Endothelial cell of umbilical vein (primary cell): ENCODE results near the gene PLG.
"Not testable (repeated sequence)": the region's sequence is repeated elsewhere in the genome, so short reads cannot be mapped to it uniquely, and the experiment has no call there.

Experiments
- CTCF ChIP-seq, 2 donors: IDR thresholded peaks; 1 replicate in 1 of 2; 2 replicates in 1 of 2; pipeline ENCODE4 v1.5.1; 2011; ENCODE audit warnings: low read length in 2 of 2, mild to moderate bottlenecking in 2 of 2, moderate library complexity in 2 of 2, control low read depth in 1 of 2, inconsistent platforms in 1 of 2, low read depth in 1 of 2; ENCODE audit not compliant: insufficient read depth in 1 of 2; ENCODE audit errors: extremely low read depth in 1 of 2
- EZH2 ChIP-seq: IDR thresholded peaks from 2 replicates; pipeline ENCODE4 v1.6.1; 2012; ENCODE audit warnings: borderline replicate concordance, low read depth, mild to moderate bottlenecking, moderate library complexity, low read length, inconsistent platforms; ENCODE audit not compliant: severe bottlenecking
- MYC ChIP-seq: IDR thresholded peaks from one replicate; pipeline ENCODE4 v1.6.1; 2011; ENCODE audit warnings: mild to moderate bottlenecking, low read depth, low read length
- POLR2AphosphoS5 ChIP-seq: IDR thresholded peaks from 2 replicates; pipeline ENCODE4 v1.6.1; 2012; ENCODE audit warnings: low read depth, mild to moderate bottlenecking, control low read depth, low read length, moderate library complexity; ENCODE audit not compliant: insufficient read depth

DNA sequence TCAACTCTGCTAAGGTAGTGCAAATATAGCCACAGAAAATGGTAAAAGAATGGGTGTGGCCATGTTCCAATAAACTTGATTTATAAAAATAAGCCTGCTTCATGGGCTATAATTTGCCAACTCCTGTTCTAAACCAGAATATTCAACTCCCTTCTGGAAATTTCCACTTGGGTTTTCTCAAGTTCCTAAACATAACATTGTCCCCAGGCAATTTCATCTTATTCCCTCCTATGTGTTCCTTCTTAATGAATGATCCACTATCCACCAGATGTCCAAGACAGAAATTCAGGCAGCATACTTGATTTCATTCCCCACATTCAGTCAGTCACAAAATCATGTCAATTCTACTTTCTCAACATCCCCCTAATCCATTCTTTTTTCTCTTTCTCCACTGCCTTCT lies 7.0 kb upstream of the PLG start:
- TF ChIP-seq EZH2; CTCF (IDR thresholded peaks at IDR 0.05; ENCODE audit: extremely low read depth in 1 of 2, insufficient read depth in 1 of 2, low read depth in 1 of 2, low read length in 2 of 2); MYC; POLR2AphosphoS5: not testable (repeated sequence)
